Body of pancreas (tissue), 4 donors: ENCODE results near the gene HEMGN.

Experiments used
- POLR2A ChIP-seq, 3 donors: fragments of 450-650 bp; IDR thresholded peaks; one replicate each; pipeline ENCODE4 v1.6.1; 2016; ENCODE audit warnings: antibody characterized with exemption in 3 of 3, mild to moderate bottlenecking in 2 of 3
- TF ChIP-seq, protein P1 (sequence below), 7 experiments: fragments of 450-650 bp in 4 of 7; fragments of 200-600 bp in 3 of 7; sonication (generic) in 3 of 7; IDR thresholded peaks; one replicate each; pipeline ENCODE4 v1.5.1; 2016 to 2019; ENCODE audit warnings: antibody characterized with exemption in 7 of 7

DNA sequence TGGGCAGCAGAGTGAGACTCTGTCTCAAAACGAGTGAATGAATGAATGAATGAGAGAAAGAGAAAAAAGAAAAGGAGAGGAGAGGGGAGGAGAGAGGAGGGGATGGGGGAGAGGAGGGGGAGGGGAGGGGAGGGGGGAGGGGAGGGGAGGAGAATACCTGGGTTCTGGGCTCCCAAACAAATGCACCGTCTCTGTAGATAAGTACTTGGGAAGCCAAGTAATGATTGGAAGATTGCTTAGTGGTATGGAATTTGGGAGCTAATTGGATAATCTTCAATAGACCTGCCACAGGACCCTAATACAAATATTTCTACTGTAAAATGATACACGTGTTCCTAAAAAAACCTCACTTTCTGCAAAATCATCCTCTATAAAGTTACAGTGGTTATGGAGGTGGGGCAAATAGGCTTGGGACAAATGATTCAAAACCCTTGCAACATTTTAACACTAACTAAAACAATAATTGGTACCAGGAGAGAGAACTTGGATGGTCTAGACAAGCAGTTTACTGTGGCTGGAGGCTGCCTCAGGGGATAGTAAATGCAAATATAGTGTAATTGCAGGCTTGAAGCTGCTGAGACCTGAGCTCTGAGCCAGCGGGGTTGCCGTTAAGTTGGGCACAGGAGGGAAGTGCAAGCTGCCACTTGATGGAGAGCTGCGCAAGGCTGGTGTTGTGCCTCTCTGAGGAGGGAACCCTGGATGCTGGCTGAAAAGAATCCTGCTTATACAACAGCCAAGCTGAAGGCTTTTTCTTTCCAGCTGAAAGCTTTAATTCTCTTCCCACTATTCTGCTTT is 3.5 kb downstream of the HEMGN start:
- TF ChIP-seq, protein P1, sequence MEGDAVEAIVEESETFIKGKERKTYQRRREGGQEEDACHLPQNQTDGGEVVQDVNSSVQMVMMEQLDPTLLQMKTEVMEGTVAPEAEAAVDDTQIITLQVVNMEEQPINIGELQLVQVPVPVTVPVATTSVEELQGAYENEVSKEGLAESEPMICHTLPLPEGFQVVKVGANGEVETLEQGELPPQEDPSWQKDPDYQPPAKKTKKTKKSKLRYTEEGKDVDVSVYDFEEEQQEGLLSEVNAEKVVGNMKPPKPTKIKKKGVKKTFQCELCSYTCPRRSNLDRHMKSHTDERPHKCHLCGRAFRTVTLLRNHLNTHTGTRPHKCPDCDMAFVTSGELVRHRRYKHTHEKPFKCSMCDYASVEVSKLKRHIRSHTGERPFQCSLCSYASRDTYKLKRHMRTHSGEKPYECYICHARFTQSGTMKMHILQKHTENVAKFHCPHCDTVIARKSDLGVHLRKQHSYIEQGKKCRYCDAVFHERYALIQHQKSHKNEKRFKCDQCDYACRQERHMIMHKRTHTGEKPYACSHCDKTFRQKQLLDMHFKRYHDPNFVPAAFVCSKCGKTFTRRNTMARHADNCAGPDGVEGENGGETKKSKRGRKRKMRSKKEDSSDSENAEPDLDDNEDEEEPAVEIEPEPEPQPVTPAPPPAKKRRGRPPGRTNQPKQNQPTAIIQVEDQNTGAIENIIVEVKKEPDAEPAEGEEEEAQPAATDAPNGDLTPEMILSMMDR (IDR thresholded peaks at IDR 0.05): no peak
- TF ChIP-seq POLR2A (IDR thresholded peaks at IDR 0.05): no peak
